ENCODE measurements around the gene CGB7. TPM values are rescaled to one million over a fixed set of nuclear protein-coding genes. Genes with fewer than 3 reads are reported as not detected.

Gene CGB7
- total RNA-seq, 2 experiments from 2014 or later, result 0.40 TPM; not detected in 1

DNA sequence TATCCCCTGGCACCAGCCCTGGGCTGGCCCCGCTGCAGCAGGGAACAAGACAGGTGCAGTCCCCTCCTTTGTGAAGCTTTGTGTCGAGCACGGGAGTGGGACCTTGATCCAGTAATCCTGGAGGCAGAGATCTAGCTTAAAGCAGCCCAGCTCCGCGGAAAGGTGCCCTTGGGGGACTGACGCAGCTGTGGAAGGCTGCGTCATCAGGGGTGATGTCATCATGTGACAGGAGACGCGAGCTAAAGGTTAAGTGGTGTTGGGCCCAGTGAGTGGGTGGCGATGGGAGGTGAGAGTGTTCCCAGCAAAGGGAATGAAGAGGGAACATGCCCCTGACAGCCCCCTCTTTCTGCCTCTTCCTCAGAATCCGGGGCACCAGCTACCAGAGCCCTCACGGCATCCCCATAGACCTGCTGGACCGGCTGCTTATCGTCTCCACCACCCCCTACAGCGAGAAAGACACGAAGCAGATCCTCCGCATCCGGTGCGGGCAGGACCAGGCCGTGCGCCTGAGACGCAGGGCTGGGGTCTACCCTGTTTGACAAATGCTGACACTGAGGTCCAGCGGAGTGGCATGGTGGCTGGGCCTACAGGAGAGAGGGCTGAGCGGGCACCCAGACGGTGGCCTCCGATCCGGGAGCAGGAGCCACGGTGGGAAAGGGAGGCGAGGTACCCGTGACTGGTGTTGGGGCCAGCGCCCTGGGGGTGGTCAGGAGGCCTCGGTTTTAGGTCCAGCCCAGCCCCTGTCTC lies 43.3 kb downstream of the CGB7 start:
- no peak for ATAC-seq
- no peak for DNase-seq
- POLR2A ChIA-PET, result no interaction called here
- intact Hi-C loops (cut with DNase I, micrococcal nuclease), result no loop called here
- peaks cover 22% of the 10 kb centered on the region for H3K36me3 Mint-ChIP-seq (ENCODE audit: low read depth)
- H3K4me3 Mint-ChIP-seq, result no peak overlapping the region
- H3K4me1 Mint-ChIP-seq, result peaks cover 6% of the 10 kb centered on the region
- CTCF ChIA-PET, result interaction anchor here (0.5 kb wide), 1 partner anchor 353 kb away, joined by 3 read pairs; no protein-coding TSS in a partner anchor
- no peaks in the 10 kb centered on the region for H3K9me3 Mint-ChIP-seq (ENCODE audit: low read depth)
- no peak overlapping the region for H3K27ac Mint-ChIP-seq
- H3K27me3 Mint-ChIP-seq, result peaks cover 3% of the 10 kb centered on the region

DNA sequence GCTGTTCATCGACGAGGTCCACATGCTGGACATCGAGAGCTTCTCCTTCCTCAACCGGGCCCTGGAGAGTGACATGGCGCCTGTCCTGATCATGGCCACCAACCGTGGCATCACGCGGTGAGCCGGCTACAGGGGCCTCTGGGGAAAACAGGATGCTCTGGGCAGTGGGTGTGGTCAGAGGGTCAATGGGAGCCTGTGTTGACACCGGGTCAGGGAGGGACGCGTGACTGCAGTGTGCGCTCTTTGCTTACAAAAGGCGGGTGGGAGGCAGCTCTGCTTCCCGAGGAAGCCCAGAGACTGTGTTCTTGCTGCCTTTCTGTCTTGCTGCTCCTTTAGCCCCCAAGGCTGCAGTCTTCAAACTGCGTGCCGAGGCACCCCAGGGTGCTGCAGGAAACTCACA lies 46.4 kb downstream of the CGB7 start:
- POLR2A ChIA-PET, result no interaction called here
- Mint-ChIP-seq H3K4me1 (no peaks in the 10 kb centered on the region), H3K36me3 (ENCODE audit: low read depth) (peaks cover 27% of the 10 kb centered on the region), H3K4me3 (no peak overlapping the region), H3K27me3 (no peaks in the 10 kb centered on the region), H3K9me3 (ENCODE audit: low read depth) (no peaks in the 10 kb centered on the region), H3K27ac (no peak overlapping the region)
- intact Hi-C loops (cut with DNase I, micrococcal nuclease), result no loop called here
- ATAC-seq (no peak), DNase-seq (no peak)
- CTCF ChIA-PET, result interaction anchor here (1.4 kb wide), 1 partner anchor 11 kb away, joined by 7 read pairs; no protein-coding TSS in a partner anchor

DNA sequence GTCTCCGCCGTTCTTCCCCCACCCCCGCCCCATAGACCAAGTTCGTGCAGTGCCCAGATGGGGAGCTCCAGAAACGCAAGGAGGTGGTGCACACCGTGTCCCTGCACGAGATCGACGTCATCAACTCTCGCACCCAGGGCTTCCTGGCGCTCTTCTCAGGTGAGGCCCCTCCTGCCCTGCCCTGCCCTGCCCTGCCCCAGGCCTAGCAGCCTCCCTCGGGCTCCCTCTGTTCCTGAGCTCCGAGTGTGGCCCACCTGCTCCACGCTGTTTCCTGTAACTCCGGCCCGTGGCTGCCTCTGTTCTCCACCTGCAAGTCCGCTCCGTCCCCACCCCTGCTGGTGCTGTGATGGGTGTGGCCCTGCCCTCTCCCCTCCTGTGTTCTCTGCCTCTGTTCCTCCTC lies 47.1 kb downstream of the CGB7 start:
- ChIA-PET POLR2A (no interaction called here), CTCF (interaction anchor here (0.6 to 2.3 kb wide), 2 partner anchors 11 to 130 kb away, joined by 4 to 11 read pairs; no protein-coding TSS in a partner anchor)
- no peaks in the 10 kb centered on the region for H3K27me3 Mint-ChIP-seq
- DNase-seq (no peak), ATAC-seq (no peak)
- intact Hi-C loops (cut with DNase I, micrococcal nuclease), result no loop called here
- H3K4me3 Mint-ChIP-seq, result no peak overlapping the region
- no peaks in the 10 kb centered on the region for H3K4me1 Mint-ChIP-seq
- H3K9me3 Mint-ChIP-seq (ENCODE audit: low read depth), result no peaks in the 10 kb centered on the region
- H3K36me3 Mint-ChIP-seq (ENCODE audit: low read depth), result peaks cover 25% of the 10 kb centered on the region
- no peak overlapping the region for H3K27ac Mint-ChIP-seq

- intact Hi-C loops (cut with DNase I, micrococcal nuclease), result no loop called here
- ChIA-PET CTCF (interaction anchor here (0.7 to 2.3 kb wide), 3 partner anchors 10 to 344 kb away, joined by 3 to 11 read pairs (median 3); no protein-coding TSS in a partner anchor), POLR2A (interaction anchor here (1.2 kb wide), 1 partner anchor 10 kb away, joined by 3 read pairs; no protein-coding TSS in a partner anchor)
- ATAC-seq (no peak), DNase-seq (no peak)
- H3K27ac Mint-ChIP-seq, result no peak overlapping the region
- no peaks in the 10 kb centered on the region for H3K4me1 Mint-ChIP-seq
- H3K4me3 Mint-ChIP-seq, result no peak overlapping the region
- H3K36me3 Mint-ChIP-seq (ENCODE audit: low read depth), result peaks cover 30% of the 10 kb centered on the region
- no peaks in the 10 kb centered on the region for H3K9me3 Mint-ChIP-seq (ENCODE audit: low read depth)
- no peaks in the 10 kb centered on the region for H3K27me3 Mint-ChIP-seq
These were observed 47.7 kb downstream of the CGB7 start for GRCh38 chr19:49009828-49010227.

DNA sequence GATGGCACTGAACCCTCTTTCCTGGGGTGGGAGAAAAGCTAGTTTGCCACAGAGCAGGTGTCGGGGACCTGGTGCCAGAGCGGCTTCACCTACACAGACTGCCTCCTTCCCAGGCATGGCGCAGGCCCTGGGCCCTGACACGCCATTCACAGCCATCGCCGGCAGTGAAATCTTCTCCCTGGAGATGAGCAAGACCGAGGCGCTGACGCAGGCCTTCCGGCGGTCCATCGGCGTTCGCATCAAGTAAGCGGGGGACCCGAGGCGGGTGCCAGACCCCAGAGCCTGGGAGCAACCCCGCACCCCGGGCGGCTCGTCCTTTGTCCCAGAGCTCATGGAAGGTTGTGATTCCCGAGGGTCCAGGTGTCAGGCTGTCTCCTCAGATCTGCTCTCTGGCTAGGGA lies 50.6 kb downstream of the CGB7 start:
- Mint-ChIP-seq H3K27me3 (no peaks in the 10 kb centered on the region), H3K9me3 (ENCODE audit: low read depth) (no peaks in the 10 kb centered on the region), H3K36me3 (ENCODE audit: low read depth) (peaks cover 45% of the 10 kb centered on the region), H3K27ac (no peak overlapping the region), H3K4me3 (no peak overlapping the region), H3K4me1 (no peaks in the 10 kb centered on the region)
- ATAC-seq (no peak), DNase-seq (no peak)
- ChIA-PET POLR2A (no interaction called here), CTCF (interaction anchor here (0.6 to 1.3 kb wide), 2 partner anchors 9 to 15 kb away, joined by 3 to 4 read pairs; no protein-coding TSS in a partner anchor)
- intact Hi-C loops (cut with DNase I, micrococcal nuclease), result no loop called here

- no peak overlapping the region for H3K4me3 Mint-ChIP-seq
- POLR2A ChIA-PET, result no interaction called here
- H3K4me1 Mint-ChIP-seq, result no peaks in the 10 kb centered on the region
- peaks cover 41% of the 10 kb centered on the region for H3K36me3 Mint-ChIP-seq (ENCODE audit: low read depth)
- H3K27ac Mint-ChIP-seq, result no peak overlapping the region
- no peaks in the 10 kb centered on the region for H3K27me3 Mint-ChIP-seq
- intact Hi-C loops (cut with DNase I, micrococcal nuclease), result no loop called here
- CTCF ChIA-PET, result interaction anchor here (0.6 kb wide), 1 partner anchor 16 kb away, joined by 4 read pairs; no protein-coding TSS in a partner anchor
- DNase-seq (no peak), ATAC-seq (no peak)
- H3K9me3 Mint-ChIP-seq (ENCODE audit: low read depth), result no peaks in the 10 kb centered on the region
These were observed 52.5 kb downstream of the CGB7 start for GRCh38 chr19:49004964-49005614.

Small RNA genes lying within 50 kb of the gene (microRNA-seq; reads per million reads assigned to microRNA genes)
- not detected for gene MIR6798 (ENCODE audit: borderline replicate concordance)

Other genes starting within 250 kb of the CGB7 start
- 10 to 100 TPM; 65.9 to 70.3 TPM for gene BCAT2, start 246.7 kb downstream of the CGB7 start, total RNA-seq
- gene HSD17B14, start 221.3 kb downstream of the CGB7 start, total RNA-seq, result under 1 TPM; 0.21 to 0.83 TPM
- gene PLEKHA4, start 189.1 kb downstream of the CGB7 start, total RNA-seq, result 10 to 100 TPM in 1 of 2 experiments, 1 to 10 TPM in 1; 7.0 to 10.9 TPM
- gene PPP1R15A, start 185.3 kb downstream of the CGB7 start, total RNA-seq, result 10 to 100 TPM; 51.6 to 62.4 TPM
- gene TULP2, start 159.0 kb downstream of the CGB7 start, total RNA-seq, result under 1 TPM; 0.37 to 0.87 TPM
- gene NUCB1, start 157.4 kb downstream of the CGB7 start, total RNA-seq, result 100 to 1,000 TPM; 115 to 118 TPM
- 1 to 10 TPM; 1.4 to 2.4 TPM for gene DHDH, start 124.0 kb downstream of the CGB7 start, total RNA-seq
- 100 to 1,000 TPM; 128 to 143 TPM for gene BAX, start 102.9 kb downstream of the CGB7 start, total RNA-seq
- gene FTL, start 92.4 kb downstream of the CGB7 start, total RNA-seq, result 1,000 to 10,000 TPM in 1 of 2 experiments, 100 to 1,000 TPM in 1; 809 to 1,111 TPM
- 100 to 1,000 TPM in 1 of 2 experiments, 10 to 100 TPM in 1; 80.2 to 102 TPM for gene GYS1, start 64.4 kb downstream of the CGB7 start, total RNA-seq
- 100 to 1,000 TPM; 155 to 178 TPM for gene RUVBL2, start 63.9 kb downstream of the CGB7 start, total RNA-seq
- under 1 TPM; 0.39 to 0.51 TPM for gene LHB, start 40.7 kb downstream of the CGB7 start, total RNA-seq
- gene CGB3, start 33.4 kb downstream of the CGB7 start, total RNA-seq, result not detected
- gene CGB2, start 25.9 kb downstream of the CGB7 start, total RNA-seq, result under 1 TPM in 1 of 2 experiments, not detected in 1; 0.43 TPM
- gene CGB1, start 20.9 kb downstream of the CGB7 start, total RNA-seq, result not detected
- not detected for gene CGB5, start 13.9 kb downstream of the CGB7 start, total RNA-seq
- gene CGB8, start 8.6 kb downstream of the CGB7 start, total RNA-seq, result not detected
- not detected for gene NTF4, start 7.1 kb upstream of the CGB7 start, total RNA-seq
- gene KCNA7, start 14.9 kb upstream of the CGB7 start, total RNA-seq, result not detected
- 100 to 1,000 TPM; 225 to 306 TPM for gene SNRNP70, start 27.7 kb upstream of the CGB7 start, total RNA-seq
- 1 to 10 TPM; 3.5 to 4.3 TPM for gene LIN7B, start 56.6 kb upstream of the CGB7 start, total RNA-seq
- gene C19orf73, start 61.4 kb upstream of the CGB7 start, total RNA-seq, result 1 to 10 TPM; 1.7 to 2.0 TPM
- gene PPFIA3, start 61.8 kb upstream of the CGB7 start, total RNA-seq, result 1 to 10 TPM; 5.4 to 6.1 TPM
- gene HRC, start 97.6 kb upstream of the CGB7 start, total RNA-seq, result not detected
- 1 to 10 TPM; 1.5 to 1.9 TPM for gene TRPM4, start 100.0 kb upstream of the CGB7 start, total RNA-seq